GM12878 (cell line): ENCODE results near the gene CFDP1.

Experiments
- POLR2A ChIP-seq: IDR thresholded peaks from 2 replicates; pipeline ENCODE4 v1.6.1; 2011; ENCODE audit warnings: low read depth, mild to moderate bottlenecking, low read length
- TF ChIP-seq, protein P1 (sequence below): IDR thresholded peaks from 2 replicates; pipeline ENCODE4 v1.6.1; 2011; ENCODE audit warnings: borderline replicate concordance, low read depth, mild to moderate bottlenecking, moderate library complexity, low read length; ENCODE audit not compliant: insufficient read depth, poor library complexity, severe bottlenecking
- TF ChIP-seq, protein P2 (sequence below), 3 experiments: IDR thresholded peaks in 2 of 3; conservative IDR thresholded peaks in 1 of 3; 2 replicates each; pipeline ENCODE4 v1.5.1; 2011; ENCODE audit warnings: low read depth in 3 of 3, low read length in 3 of 3, mild to moderate bottlenecking in 3 of 3, control low read depth in 2 of 3, moderate library complexity in 2 of 3, inconsistent platforms in 1 of 3, mixed read lengths in 1 of 3; ENCODE audit not compliant: control insufficient read depth in 2 of 3, insufficient read depth in 1 of 3; ENCODE audit errors: extremely low read depth in 1 of 3

DNA sequence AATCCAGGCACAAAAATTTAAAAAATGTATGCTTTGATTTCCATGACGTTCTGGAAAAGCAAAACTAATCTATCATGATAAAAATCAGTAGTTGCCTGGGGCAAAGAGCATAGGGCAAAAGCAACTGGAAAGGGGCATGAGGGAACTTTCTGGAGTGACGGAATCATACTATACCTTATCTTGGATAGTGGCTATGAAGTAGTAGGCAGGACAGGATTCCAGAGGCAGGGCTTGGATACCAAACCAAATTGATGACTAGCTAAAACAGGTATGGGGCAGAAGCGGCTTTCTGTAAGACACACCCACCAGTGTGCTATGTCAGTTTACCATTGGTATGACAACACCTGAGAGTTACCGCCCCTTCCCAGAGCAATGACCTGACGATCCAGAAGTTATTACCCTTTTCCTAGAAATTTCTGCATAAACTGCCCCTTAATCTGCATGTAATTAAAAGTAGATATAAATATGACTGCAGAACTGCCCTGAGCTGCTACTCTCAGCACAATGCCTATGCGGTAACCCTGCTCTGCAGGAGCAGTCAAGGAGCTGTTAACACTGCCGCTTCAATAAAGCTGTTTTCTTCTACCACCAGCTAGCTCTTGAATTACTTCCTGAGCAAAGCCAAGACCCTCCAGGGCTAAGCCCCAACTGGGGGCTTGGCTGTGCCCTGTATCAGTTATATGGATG, 56.7 kb downstream of the CFDP1 start:
- no peak for TF ChIP-seq POLR2A
- TF ChIP-seq, protein P1, sequence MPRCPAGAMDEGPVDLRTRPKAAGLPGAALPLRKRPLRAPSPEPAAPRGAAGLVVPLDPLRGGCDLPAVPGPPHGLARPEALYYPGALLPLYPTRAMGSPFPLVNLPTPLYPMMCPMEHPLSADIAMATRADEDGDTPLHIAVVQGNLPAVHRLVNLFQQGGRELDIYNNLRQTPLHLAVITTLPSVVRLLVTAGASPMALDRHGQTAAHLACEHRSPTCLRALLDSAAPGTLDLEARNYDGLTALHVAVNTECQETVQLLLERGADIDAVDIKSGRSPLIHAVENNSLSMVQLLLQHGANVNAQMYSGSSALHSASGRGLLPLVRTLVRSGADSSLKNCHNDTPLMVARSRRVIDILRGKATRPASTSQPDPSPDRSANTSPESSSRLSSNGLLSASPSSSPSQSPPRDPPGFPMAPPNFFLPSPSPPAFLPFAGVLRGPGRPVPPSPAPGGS: no peak
- TF ChIP-seq, protein P2, sequence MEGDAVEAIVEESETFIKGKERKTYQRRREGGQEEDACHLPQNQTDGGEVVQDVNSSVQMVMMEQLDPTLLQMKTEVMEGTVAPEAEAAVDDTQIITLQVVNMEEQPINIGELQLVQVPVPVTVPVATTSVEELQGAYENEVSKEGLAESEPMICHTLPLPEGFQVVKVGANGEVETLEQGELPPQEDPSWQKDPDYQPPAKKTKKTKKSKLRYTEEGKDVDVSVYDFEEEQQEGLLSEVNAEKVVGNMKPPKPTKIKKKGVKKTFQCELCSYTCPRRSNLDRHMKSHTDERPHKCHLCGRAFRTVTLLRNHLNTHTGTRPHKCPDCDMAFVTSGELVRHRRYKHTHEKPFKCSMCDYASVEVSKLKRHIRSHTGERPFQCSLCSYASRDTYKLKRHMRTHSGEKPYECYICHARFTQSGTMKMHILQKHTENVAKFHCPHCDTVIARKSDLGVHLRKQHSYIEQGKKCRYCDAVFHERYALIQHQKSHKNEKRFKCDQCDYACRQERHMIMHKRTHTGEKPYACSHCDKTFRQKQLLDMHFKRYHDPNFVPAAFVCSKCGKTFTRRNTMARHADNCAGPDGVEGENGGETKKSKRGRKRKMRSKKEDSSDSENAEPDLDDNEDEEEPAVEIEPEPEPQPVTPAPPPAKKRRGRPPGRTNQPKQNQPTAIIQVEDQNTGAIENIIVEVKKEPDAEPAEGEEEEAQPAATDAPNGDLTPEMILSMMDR (IDR thresholded peaks at IDR 0.05 in 2 of 3, conservative IDR thresholded peaks at IDR 0.05 in 1 of 3; ENCODE audit: control insufficient read depth in 2 of 3, extremely low read depth in 1 of 3, insufficient read depth in 1 of 3, low read depth in 3 of 3, low read length in 3 of 3): no peak
